ENCODE measurements around the gene ATP5PO. TPM values are rescaled to one million over a fixed set of nuclear protein-coding genes. Genes with fewer than 3 reads are reported as not detected.

ATP5PO gene
- total RNA-seq, 2 experiments from 2014 or later: 210 to 227 TPM

GRCh38 chr21:33948096-33948950, 32.7 kb upstream of the ATP5PO start:
- no peaks in the 10 kb centered on the region for H3K9me2 ChIP-seq (ENCODE audit: insufficient read depth, low read length)
- peak overlapping the region; percentile 99 for H2AFZ ChIP-seq (ENCODE audit: low read length)
- H4K20me1 ChIP-seq (ENCODE audit: insufficient read depth, low read length): no peaks in the 10 kb centered on the region
- no TSS peak for BruUV-seq (replicated peaks)
- no peaks in the 10 kb centered on the region for H3K36me3 ChIP-seq (ENCODE audit: insufficient read depth, low read length)
- intact Hi-C loops (cut with micrococcal nuclease; ENCODE audit: unreplicated experiment): no loop called here
- H3K4me3 ChIP-seq (ENCODE audit: low read depth, low read length, poor library complexity, severe bottlenecking): peak overlapping the region; percentile 21
- peak overlapping the region; percentile 66 for H3K27ac ChIP-seq (ENCODE audit: low read depth, low read length, poor library complexity, severe bottlenecking)
- ChIA-PET CTCF (ENCODE audit: unreplicated experiment) (interaction anchor here (0.6 to 1.9 kb wide), 2 partner anchors 24 to 69 kb away, joined by 4 to 11 read pairs; no protein-coding TSS in a partner anchor), POLR2A (interaction anchor here (0.6 to 2.2 kb wide), 12 partner anchors 9 to 824 kb away, joined by 3 to 11 read pairs (median 4); no protein-coding TSS in a partner anchor)
- peak overlapping the region; percentile 57 for H3K4me2 ChIP-seq (ENCODE audit: low read length)
- peak; percentile 84 for DNase-seq (ENCODE audit: low spot score)
- H3K79me2 ChIP-seq (ENCODE audit: insufficient read depth, low read depth, low read length): no peaks in the 10 kb centered on the region
- no peaks in the 10 kb centered on the region for H3K9me3 ChIP-seq (ENCODE audit: low read length)
- TF ChIP-seq CTCF (conservative IDR thresholded peaks at IDR 0.05; ENCODE audit: low read length): no peak; the same call in 1 of the 2 replicates
- no peak for TF ChIP-seq EZH2phosphoT487 (IDR thresholded peaks at IDR 0.05; ENCODE audit: borderline replicate concordance, low read depth, low read length)
- H3K4me1 ChIP-seq (ENCODE audit: insufficient read depth, low read length, poor library complexity, severe bottlenecking): peaks cover 41% of the 10 kb centered on the region

DNA sequence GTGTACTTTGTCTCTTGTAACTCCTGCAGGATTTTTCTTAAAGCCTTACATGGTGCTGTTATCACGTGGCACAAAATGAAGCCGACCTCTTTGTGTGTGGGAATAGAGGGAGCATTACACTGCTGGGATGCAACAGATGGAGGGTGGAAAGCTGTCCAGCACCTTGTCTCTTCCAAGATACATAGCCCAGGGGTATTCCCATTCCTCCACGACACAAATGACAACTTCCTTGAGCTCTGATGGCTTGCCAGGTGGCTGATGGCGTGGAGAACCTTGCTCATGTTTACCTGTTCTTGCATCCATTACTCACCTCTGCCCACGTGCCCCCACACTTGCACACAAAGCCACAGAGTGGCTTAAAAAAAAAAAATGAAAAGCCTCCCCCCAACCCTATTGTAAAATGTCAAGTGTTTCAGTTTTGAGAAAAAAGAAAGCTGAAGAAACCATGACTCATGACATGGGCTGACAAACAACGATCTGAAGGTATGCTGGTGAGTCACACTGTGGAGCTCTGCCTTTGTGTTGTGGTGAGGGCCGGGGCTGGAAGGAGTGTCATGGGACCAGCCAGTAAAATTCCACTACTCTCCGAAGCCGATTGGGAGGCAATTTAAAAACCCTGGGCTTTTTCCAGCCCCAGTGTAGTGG, 32.0 kb upstream of the ATP5PO start:
- Histone ChIP-seq H3K4me2 (ENCODE audit: low read length) (peak overlapping the region; percentile 57), H2AFZ (ENCODE audit: low read length) (peak overlapping the region; percentile 99), H4K20me1 (ENCODE audit: insufficient read depth, low read length) (no peaks in the 10 kb centered on the region), H3K36me3 (ENCODE audit: insufficient read depth, low read length) (no peaks in the 10 kb centered on the region), H3K4me3 (ENCODE audit: low read depth, low read length, poor library complexity, severe bottlenecking) (peak overlapping the region; percentile 21), H3K9me2 (ENCODE audit: insufficient read depth, low read length) (no peaks in the 10 kb centered on the region), H3K27ac (ENCODE audit: low read depth, low read length, poor library complexity, severe bottlenecking) (peak overlapping the region; percentile 66), H3K79me2 (ENCODE audit: insufficient read depth, low read depth, low read length) (no peaks in the 10 kb centered on the region), H3K4me1 (ENCODE audit: insufficient read depth, low read length, poor library complexity, severe bottlenecking) (peaks cover 41% of the 10 kb centered on the region), H3K9me3 (ENCODE audit: low read length) (no peaks in the 10 kb centered on the region)
- ChIA-PET POLR2A (interaction anchor here (0.6 to 2.2 kb wide), 5 partner anchors 8 to 409 kb away, joined by 3 to 11 read pairs (median 4); no protein-coding TSS in a partner anchor), CTCF (ENCODE audit: unreplicated experiment) (interaction anchor here (1.9 kb wide), 1 partner anchor 23 kb away, joined by 11 read pairs; no protein-coding TSS in a partner anchor)
- DNase-seq (ENCODE audit: low spot score): peak; percentile 30
- BruUV-seq (replicated peaks): no TSS peak
- TF ChIP-seq CTCF (conservative IDR thresholded peaks at IDR 0.05; ENCODE audit: low read length) (no peak; the same call in 1 of the 2 replicates), EZH2phosphoT487 (IDR thresholded peaks at IDR 0.05; ENCODE audit: borderline replicate concordance, low read depth, low read length) (no peak)
- intact Hi-C loops (cut with micrococcal nuclease; ENCODE audit: unreplicated experiment): no loop called here

Measured in OCI-LY7 (cell line).